Measurements from ENCODE around the gene TACSTD2.
"Not testable (repeated sequence)": the region's sequence is repeated elsewhere in the genome, so short reads cannot be mapped to it uniquely, and the experiment has no call there.

TACSTD2 gene

GRCh38 chr1:58555393-58555792 lies 21.7 kb downstream of the TACSTD2 start:
- FAIRE-seq, result no peak

- FAIRE-seq, result no peak
Measured at GRCh38 chr1:58551186-58552140, 25.6 kb downstream of the TACSTD2 start.

GRCh38 chr1:58549291-58549690 lies 27.8 kb downstream of the TACSTD2 start:
- not testable (repeated sequence) for FAIRE-seq

- no peak for FAIRE-seq
Measured at GRCh38 chr1:58548371-58548770, 28.7 kb downstream of the TACSTD2 start.

- peak; percentile 88 for FAIRE-seq
Measured at GRCh38 chr1:58546520-58547308, 30.3 kb downstream of the TACSTD2 start, which contains the start of gene OMA1. TSS of gene OMA1 (minus strand) at chr1:58546726. CDS start at chr1:58539294, 7,432 bp downstream.

- no peak for FAIRE-seq
Measured at GRCh38 chr1:58545591-58546519, 31.2 kb downstream of the TACSTD2 start.

GRCh38 chr1:58543260-58543659 lies 33.8 kb downstream of the TACSTD2 start:
- FAIRE-seq, result no peak

- peak; percentile 18 for FAIRE-seq
Measured at GRCh38 chr1:58539553-58539952, 37.5 kb downstream of the TACSTD2 start.

GRCh38 chr1:58538821-58539220 lies 38.2 kb downstream of the TACSTD2 start:
- no peak for FAIRE-seq

GRCh38 chr1:58531842-58532241 lies 45.2 kb downstream of the TACSTD2 start:
- FAIRE-seq, result not testable (repeated sequence)

- no peak for FAIRE-seq
Measured at GRCh38 chr1:58529284-58529683, 47.8 kb downstream of the TACSTD2 start.

- FAIRE-seq, result no peak
Measured at GRCh38 chr1:58528518-58528917, 48.5 kb downstream of the TACSTD2 start.
